ENCODE data around the gene PRR7. TPM values are rescaled to one million over a fixed set of nuclear protein-coding genes. Genes with fewer than 3 reads are reported as not detected.

The PRR7 gene
- total and polyA plus RNA-seq, 4 experiments from 2014 or later: 5.2 to 17.8 (median 10.7) TPM

DNA sequence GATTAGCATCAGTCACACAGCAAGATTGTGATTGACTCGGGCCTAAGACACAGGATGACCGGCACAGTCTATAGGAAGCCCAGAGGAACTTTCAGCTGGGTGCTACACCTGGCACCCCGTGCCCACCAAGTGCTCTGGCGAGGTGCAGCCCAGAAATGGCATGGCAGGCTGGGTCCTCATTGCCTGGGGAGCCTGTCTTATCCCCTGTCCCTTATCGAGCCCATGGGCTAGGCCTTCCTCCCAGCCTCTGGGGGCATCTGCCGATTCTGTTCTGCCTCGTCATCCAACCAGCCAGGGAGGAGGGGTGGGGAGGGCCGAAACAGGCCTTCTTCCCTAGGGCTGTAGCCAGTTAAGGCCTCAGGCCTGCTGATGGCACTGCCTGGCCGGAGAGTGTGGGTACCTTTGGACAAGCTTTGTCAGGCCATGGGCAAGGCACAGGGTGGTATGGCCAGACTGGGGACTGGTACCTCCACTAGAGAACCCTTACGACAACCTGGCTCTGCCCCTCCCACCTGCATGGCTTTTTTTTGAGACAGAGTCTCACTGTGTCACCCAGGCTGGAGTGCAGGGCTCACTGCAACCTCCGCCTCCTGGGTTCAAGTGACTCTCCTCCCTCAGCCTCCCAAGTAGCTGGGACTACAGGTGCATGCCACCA lies 18.6 kb upstream of the PRR7 start:
- Histone ChIP-seq H3K4me1 (ENCODE audit: insufficient read depth, low read length) (peaks cover 73% of the 10 kb centered on the region), H3K27ac (ENCODE audit: low read depth, low read length) (peak overlapping the region; percentile 87), H3K36me3 (ENCODE audit: insufficient read depth, low read length) (peaks cover 31% of the 10 kb centered on the region), H3K4me3 (ENCODE audit: low read length in 2 of 2) (peak overlapping the region; percentile 74 to 87), H3K27me3 (ENCODE audit: insufficient read depth, low read length) (no peaks in the 10 kb centered on the region), H3K9me3 (ENCODE audit: control insufficient read depth in 1 of 2, low read length in 2 of 2) (no peaks in the 10 kb centered on the region)
- intact Hi-C loops (cut with micrococcal nuclease): no loop called here
- peak overlapping the region; percentile 85 to 97 (median 95) for H3K4me3 Mint-ChIP-seq
- peak in 1 of 5 donors; percentile 28 for DNase-seq
- H3K27me3 Mint-ChIP-seq: no peaks in the 10 kb centered on the region
- ChIA-PET CTCF (ENCODE audit: partially characterized antibody) (interaction anchor here (1.1 to 14.2 kb wide), 8 partner anchors 11 to 59 kb away, joined by 3 to 307 read pairs (median 30); partner anchors contain the start of genes F12, PFN3 and PRR7), POLR2A (ENCODE audit: partially characterized antibody) (interaction anchor here (0.9 to 14.3 kb wide), 11 partner anchors 13 to 274 kb away, joined by 3 to 1171 read pairs (median 7); partner anchors contain the start of genes F12, LMAN2, PRELID1 and PRR7)
- peaks cover 36 to 82% (median 57%) of the 10 kb centered on the region in 4 donors for H3K4me1 Mint-ChIP-seq
- H3K36me3 Mint-ChIP-seq: peaks cover 22 to 41% of the 10 kb centered on the region in 2 donors
- H3K9me3 Mint-ChIP-seq: peaks cover 0 to 5% (median 0%) of the 10 kb centered on the region in 8 donors
- peak overlapping the region; percentile 91 to 99 (median 96) for H3K27ac Mint-ChIP-seq

DNA sequence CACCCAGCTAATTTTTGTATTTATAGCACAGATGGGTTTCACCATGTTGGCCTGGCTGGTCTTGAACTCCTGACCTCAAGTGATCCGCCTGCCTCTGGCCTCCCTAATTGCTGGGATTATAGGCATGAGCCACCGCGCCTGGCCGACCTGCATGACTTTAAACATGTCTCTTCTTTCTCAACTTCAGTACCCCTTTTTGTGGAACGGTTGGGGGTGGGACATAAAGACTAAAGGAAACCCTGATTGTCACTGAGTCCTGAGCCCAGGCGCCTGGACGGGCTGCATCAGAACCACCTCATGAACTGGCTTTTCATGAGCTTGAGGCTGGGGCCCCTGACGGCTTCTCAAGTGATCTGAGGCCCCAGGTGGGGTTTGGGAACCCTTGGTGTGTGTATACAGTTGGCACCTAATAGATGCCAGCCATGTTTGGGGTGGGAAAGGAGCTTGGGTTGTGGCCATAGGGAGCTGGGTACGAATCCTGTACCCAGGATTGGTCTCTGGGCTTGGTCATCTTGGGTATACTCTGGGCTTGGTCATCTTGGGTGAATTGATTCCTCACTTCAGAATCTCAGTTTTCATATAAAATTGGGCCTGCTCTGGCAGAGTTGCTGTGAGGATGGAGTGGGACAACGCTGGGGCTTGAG lies 17.9 kb upstream of the PRR7 start:
- intact Hi-C loops (cut with micrococcal nuclease): no loop called here
- Mint-ChIP-seq H3K9me3 (peaks cover 0 to 6% (median 0%) of the 10 kb centered on the region in 8 donors), H3K4me1 (peaks cover 36 to 89% (median 61%) of the 10 kb centered on the region in 4 donors), H3K36me3 (peaks cover 23 to 45% of the 10 kb centered on the region in 2 donors), H3K4me3 (peak overlapping the region; percentile 85 to 97 (median 95)), H3K27me3 (no peaks in the 10 kb centered on the region), H3K27ac (peak overlapping the region; percentile 91 to 99 (median 96))
- H3K36me3 ChIP-seq (ENCODE audit: insufficient read depth, low read length): peaks cover 37% of the 10 kb centered on the region
- POLR2A ChIA-PET (ENCODE audit: partially characterized antibody): interaction anchor here (0.9 to 14.3 kb wide), 12 partner anchors 14 to 275 kb away, joined by 3 to 1171 read pairs (median 6); partner anchors contain the start of genes F12, LMAN2, PRELID1 and PRR7
- peaks cover 79% of the 10 kb centered on the region for H3K4me1 ChIP-seq (ENCODE audit: insufficient read depth, low read length)
- CTCF ChIA-PET (ENCODE audit: partially characterized antibody): interaction anchor here (1.0 to 14.2 kb wide), 10 partner anchors 11 to 119 kb away, joined by 3 to 307 read pairs (median 6); partner anchors contain the start of genes F12, PFN3 and PRR7
- H3K9me3 ChIP-seq (ENCODE audit: control insufficient read depth in 1 of 2, low read length in 2 of 2): no peaks in the 10 kb centered on the region
- H3K27ac ChIP-seq (ENCODE audit: low read depth, low read length): peak overlapping the region; percentile 87
- H3K27me3 ChIP-seq (ENCODE audit: insufficient read depth, low read length): no peaks in the 10 kb centered on the region
- DNase-seq: no peak
- H3K4me3 ChIP-seq (ENCODE audit: low read length in 2 of 2): peak overlapping the region; percentile 74 to 87

DNA sequence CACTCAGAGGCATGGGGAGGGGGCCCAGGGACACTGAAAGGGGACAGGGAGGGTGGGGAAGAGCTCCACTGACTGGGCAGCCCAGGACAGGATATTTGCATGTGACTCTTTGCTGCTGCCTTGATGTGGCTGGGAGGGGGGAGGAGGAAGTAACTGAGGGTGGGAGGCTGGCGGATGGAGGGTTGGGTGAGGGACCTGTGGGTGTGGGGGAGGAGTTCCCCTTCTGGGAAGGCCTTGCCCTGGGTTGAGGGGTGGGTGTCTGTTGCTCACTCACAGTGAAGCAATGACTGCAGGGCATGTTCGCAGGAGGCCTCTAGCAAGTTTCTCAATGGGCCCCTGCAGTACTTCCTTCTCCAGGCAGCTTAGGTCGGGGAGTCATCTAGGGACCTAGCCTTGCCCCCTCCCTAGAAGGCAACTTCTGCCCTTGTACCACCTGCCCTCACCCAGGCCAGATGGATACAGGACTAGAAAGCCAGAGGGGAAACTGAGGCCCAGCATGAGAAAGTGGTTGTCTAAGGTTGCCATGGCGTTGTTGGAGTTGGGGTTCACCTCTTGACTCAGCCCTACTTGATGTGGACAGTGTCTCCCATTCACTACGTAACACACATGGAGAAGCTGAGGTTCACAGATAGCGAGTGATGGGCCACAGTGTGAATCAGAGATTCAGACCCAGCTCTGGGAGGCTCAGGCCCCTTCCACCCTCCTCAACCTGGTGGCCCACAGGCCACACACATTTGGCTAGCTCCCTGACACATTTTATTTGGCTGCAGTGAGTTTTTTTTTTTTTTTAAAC lies 17.2 kb upstream of the PRR7 start:
- Mint-ChIP-seq H3K9me3 (peaks cover 0 to 6% (median 0%) of the 10 kb centered on the region in 8 donors), H3K27ac (peak overlapping the region; percentile 91 to 99 (median 96)), H3K27me3 (no peaks in the 10 kb centered on the region), H3K36me3 (peaks cover 30 to 51% of the 10 kb centered on the region in 2 donors), H3K4me1 (peaks cover 37 to 90% (median 63%) of the 10 kb centered on the region in 4 donors), H3K4me3 (peak overlapping the region; percentile 85 to 97 (median 95))
- Histone ChIP-seq H3K9me3 (ENCODE audit: control insufficient read depth in 1 of 2, low read length in 2 of 2) (no peaks in the 10 kb centered on the region), H3K27ac (ENCODE audit: low read depth, low read length) (peak overlapping the region; percentile 87), H3K27me3 (ENCODE audit: insufficient read depth, low read length) (no peaks in the 10 kb centered on the region), H3K36me3 (ENCODE audit: insufficient read depth, low read length) (peaks cover 45% of the 10 kb centered on the region), H3K4me3 (ENCODE audit: low read length in 2 of 2) (peak overlapping the region; percentile 74 to 87), H3K4me1 (ENCODE audit: insufficient read depth, low read length) (peaks cover 86% of the 10 kb centered on the region)
- POLR2A ChIA-PET (ENCODE audit: partially characterized antibody): interaction anchor here (0.9 to 14.3 kb wide), 13 partner anchors 15 to 276 kb away, joined by 3 to 1171 read pairs (median 5); partner anchors contain the start of genes F12, LMAN2 and PRR7
- CTCF ChIA-PET (ENCODE audit: partially characterized antibody): interaction anchor here (0.8 to 14.2 kb wide), 12 partner anchors 10 to 120 kb away, joined by 3 to 307 read pairs (median 6); partner anchors contain the start of genes F12, PFN3 and PRR7
- intact Hi-C loops (cut with micrococcal nuclease): no loop called here
- peak; percentile 83 to 96 (median 85) for DNase-seq

DNA sequence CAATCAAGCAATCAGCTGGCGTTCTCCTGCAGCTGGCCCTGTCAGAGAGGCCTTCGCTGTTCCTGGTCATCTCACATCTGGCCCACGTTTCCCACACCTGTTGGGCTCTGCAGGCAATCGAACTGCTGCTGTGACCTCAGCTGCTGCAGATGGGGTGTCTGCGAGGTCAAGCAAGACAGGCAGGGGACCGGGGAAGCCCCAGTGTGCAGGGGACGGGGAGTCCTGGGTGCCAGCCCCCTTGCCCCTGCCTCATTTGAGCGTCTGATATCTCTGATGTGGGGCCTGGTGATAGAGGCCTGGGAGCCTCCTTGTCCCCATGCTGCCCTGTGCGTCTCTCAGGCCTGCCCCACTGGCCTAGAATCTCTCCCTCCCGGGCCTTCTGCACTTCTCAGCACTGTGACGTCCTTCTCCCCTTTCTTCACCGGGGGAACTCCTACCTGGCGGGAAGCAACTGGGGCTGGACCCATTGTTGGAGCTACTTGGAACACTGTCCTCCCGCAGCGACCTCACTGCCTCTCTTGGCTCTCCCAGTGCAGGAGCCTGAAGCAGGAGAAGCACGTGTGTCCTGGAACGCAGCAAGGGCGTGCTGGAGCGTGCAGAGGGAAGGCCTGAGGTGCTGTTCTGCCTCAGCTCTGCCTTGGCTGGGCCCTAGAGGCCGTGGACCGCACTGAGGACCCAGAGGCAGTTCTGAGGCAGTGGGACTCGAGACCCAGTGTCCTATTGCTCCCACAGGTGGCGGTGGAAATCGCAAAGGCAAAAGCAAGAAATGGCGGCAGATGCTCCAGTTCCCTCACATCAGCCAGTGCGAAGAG lies 16.3 kb upstream of the PRR7 start:
- peaks cover 37 to 59% of the 10 kb centered on the region in 2 donors for H3K36me3 Mint-ChIP-seq
- Histone ChIP-seq H3K27me3 (ENCODE audit: insufficient read depth, low read length) (no peaks in the 10 kb centered on the region), H3K4me1 (ENCODE audit: insufficient read depth, low read length) (peaks cover 86% of the 10 kb centered on the region), H3K36me3 (ENCODE audit: insufficient read depth, low read length) (peaks cover 53% of the 10 kb centered on the region), H3K9me3 (ENCODE audit: control insufficient read depth in 1 of 2, low read length in 2 of 2) (no peaks in the 10 kb centered on the region), H3K4me3 (ENCODE audit: low read length in 2 of 2) (peak overlapping the region in 1 of 2 donors; percentile 87), H3K27ac (ENCODE audit: low read depth, low read length) (peak overlapping the region; percentile 87)
- ChIA-PET POLR2A (ENCODE audit: partially characterized antibody) (interaction anchor here (0.7 to 14.3 kb wide), 13 partner anchors 15 to 79 kb away, joined by 3 to 1171 read pairs (median 10); partner anchors contain the start of genes LMAN2, PFN3 and PRR7), CTCF (ENCODE audit: partially characterized antibody) (interaction anchor here (0.8 to 14.2 kb wide), 7 partner anchors 9 to 112 kb away, joined by 3 to 307 read pairs (median 55); partner anchors contain the start of genes F12, PFN3 and PRR7)
- peak overlapping the region; percentile 91 to 99 (median 96) for H3K27ac Mint-ChIP-seq
- DNase-seq: peak in 1 of 5 donors; percentile 31
- no peaks in the 10 kb centered on the region for H3K27me3 Mint-ChIP-seq
- H3K9me3 Mint-ChIP-seq: peaks cover 0 to 6% (median 0%) of the 10 kb centered on the region in 8 donors
- peaks cover 36 to 90% (median 63%) of the 10 kb centered on the region in 4 donors for H3K4me1 Mint-ChIP-seq
- intact Hi-C loops (cut with micrococcal nuclease): no loop called here
- H3K4me3 Mint-ChIP-seq: peak overlapping the region; percentile 85 to 97 (median 95)

DNA sequence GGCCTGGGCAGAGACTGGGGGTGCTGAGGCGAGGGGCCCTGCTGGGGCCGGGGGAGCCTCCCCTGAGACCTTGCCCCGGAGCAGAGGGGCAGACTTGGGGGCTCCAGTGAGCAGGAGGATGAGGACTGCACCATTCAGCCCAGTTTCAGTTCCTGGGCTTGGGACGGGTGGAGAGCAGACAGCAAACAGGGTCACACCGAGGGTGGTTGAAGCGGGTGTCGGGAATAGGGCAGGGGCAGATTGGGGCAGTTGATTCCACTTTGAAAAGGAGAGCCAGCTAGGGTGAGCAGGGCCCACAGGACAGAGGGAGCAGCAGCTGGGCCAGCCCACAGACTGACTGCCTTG lies 15.7 kb upstream of the PRR7 start:
- Mint-ChIP-seq H3K4me3 (peak overlapping the region; percentile 85 to 97 (median 94)), H3K27ac (peak overlapping the region; percentile 91 to 99 (median 96)), H3K9me3 (peaks cover 0 to 6% (median 0%) of the 10 kb centered on the region in 8 donors), H3K27me3 (no peaks in the 10 kb centered on the region), H3K4me1 (peaks cover 34 to 87% (median 61%) of the 10 kb centered on the region in 4 donors), H3K36me3 (peaks cover 41 to 65% of the 10 kb centered on the region in 2 donors)
- peaks cover 58% of the 10 kb centered on the region for H3K36me3 ChIP-seq (ENCODE audit: insufficient read depth, low read length)
- ChIA-PET CTCF (ENCODE audit: partially characterized antibody) (interaction anchor here (0.6 to 14.2 kb wide), 6 partner anchors 9 to 811 kb away, joined by 3 to 307 read pairs (median 82); partner anchors contain the start of genes F12, PFN3 and PRR7), POLR2A (ENCODE audit: partially characterized antibody) (interaction anchor here (0.7 to 14.3 kb wide), 20 partner anchors 7 to 897 kb away, joined by 3 to 1171 read pairs (median 7); partner anchors contain the start of genes GRK6, LMAN2, PFN3 and PRELID1)
- intact Hi-C loops (cut with micrococcal nuclease): loop anchor here (1.0 kb wide), 1 partner anchor 9 kb away; no protein-coding TSS in a partner anchor
- DNase-seq: no peak
- peak overlapping the region; percentile 36 to 87 for H3K4me3 ChIP-seq (ENCODE audit: low read length in 2 of 2)
- peak overlapping the region; percentile 87 for H3K27ac ChIP-seq (ENCODE audit: low read depth, low read length)
- H3K27me3 ChIP-seq (ENCODE audit: insufficient read depth, low read length): no peaks in the 10 kb centered on the region
- no peaks in the 10 kb centered on the region for H3K9me3 ChIP-seq (ENCODE audit: control insufficient read depth in 1 of 2, low read length in 2 of 2)
- H3K4me1 ChIP-seq (ENCODE audit: insufficient read depth, low read length): peaks cover 88% of the 10 kb centered on the region

All from CD4-positive, alpha-beta memory T cell (primary cell).